K562 (cell line): ENCODE data around the gene MFAP1. TPM values are rescaled to one million over a fixed set of nuclear protein-coding genes. Genes with fewer than 3 reads are reported as not detected.
A peak's percentile ranks its signal among the peaks of the same experiment; 100 is the strongest.

ENCODE experiments used
- AFF4 ChIP-seq: sonication (generic); formaldehyde crosslinking; IDR thresholded peaks from 2 replicates; pipeline ENCODE4 v1.8.0; 2023; ENCODE audit warnings: mild to moderate bottlenecking, missing genetic modification reagents
- CBX1 ChIP-seq: sonication (generic); IDR thresholded peaks from 2 replicates; pipeline ENCODE4 v1.6.1; 2016; ENCODE audit warnings: antibody characterized with exemption, low read depth, mild to moderate bottlenecking
- E2F8 ChIP-seq: fragments of 450-650 bp; IDR thresholded peaks from 2 replicates; pipeline ENCODE4 v1.7.1; 2018; ENCODE audit warnings: mild to moderate bottlenecking, low read depth; ENCODE audit not compliant: partially characterized antibody
- FOXM1 ChIP-seq, 2 experiments: fragments of 450-650 bp in 1 of 2; sonication (generic) in 1 of 2; formaldehyde crosslinking in 1 of 2; IDR thresholded peaks; 2 replicates each; pipeline versions ENCODE4 v1.6.1 to v1.9.0; 2017 to 2022; ENCODE audit warnings: low read depth in 2 of 2, mild to moderate bottlenecking in 2 of 2, missing genetic modification reagents in 1 of 2, moderate library complexity in 1 of 2
- HMBOX1 ChIP-seq: sonication (generic); IDR thresholded peaks from 2 replicates; pipeline ENCODE4 v1.6.1; 2016
- HMGXB4 ChIP-seq: sonication (generic); formaldehyde crosslinking; IDR thresholded peaks from 2 replicates; pipeline ENCODE4 v1.8.1; 2023; ENCODE audit warnings: mild to moderate bottlenecking, missing genetic modification reagents
- MLX ChIP-seq, 2 experiments: fragments of 450-650 bp in 1 of 2; sonication (generic) in 1 of 2; formaldehyde crosslinking; conservative IDR thresholded peaks; 2 replicates each; pipeline versions ENCODE4 v1.4.0 to v1.8.1; 2020 to 2022; ENCODE audit warnings: mild to moderate bottlenecking in 1 of 2, missing genetic modification reagents in 1 of 2
- NELFE ChIP-seq: IDR thresholded peaks from 2 replicates; pipeline ENCODE4 v1.6.1; 2011; ENCODE audit warnings: mild to moderate bottlenecking; ENCODE audit not compliant: insufficient read depth, insufficient read length
- PTBP1 ChIP-seq: fragments of 200-400 bp; formaldehyde crosslinking; IDR thresholded peaks from 2 replicates; pipeline ENCODE4 v1.6.1; 2017; ENCODE audit warnings: low read depth, low read length
- TBL1XR1 ChIP-seq, 2 experiments: IDR thresholded peaks; 2 replicates each; pipeline ENCODE4 v1.6.1; 2012; ENCODE audit warnings: improper control_type of control experiment in 2 of 2, low read length in 2 of 2, mild to moderate bottlenecking in 1 of 2
- USF2 ChIP-seq: sonication (generic); formaldehyde crosslinking; IDR thresholded peaks from 2 replicates; pipeline ENCODE4 v1.5.0; 2020; ENCODE audit warnings: missing genetic modification reagents
- ZFP30 ChIP-seq: fragments of 250-450 bp; sonication (Bioruptor Pico); IDR thresholded peaks from 2 replicates; pipeline ENCODE4 v1.8.0; 2022; ENCODE audit warnings: moderate library complexity, mild to moderate bottlenecking, inconsistent platforms, borderline replicate concordance
- ZNF12 ChIP-seq: sonication (generic); formaldehyde crosslinking; IDR thresholded peaks from 2 replicates; pipeline ENCODE4 v1.4.0; 2020; ENCODE audit warnings: mild to moderate bottlenecking, missing genetic modification reagents
- ZNF583 ChIP-seq: fragments of 250-450 bp; sonication (Bioruptor Pico); IDR thresholded peaks from 2 replicates; pipeline ENCODE4 v1.4.0; 2020
- ZNF830 ChIP-seq: fragments of 250-450 bp; sonication (Bioruptor Pico); IDR thresholded peaks from 2 replicates; pipeline ENCODE4 v1.5.0; 2021; ENCODE audit warnings: mild to moderate bottlenecking
- polyA plus RNA-seq, 8 experiments: library from polyadenylated mRNA; depleted of rRNA in 4 of 8; stranded (reverse) in 5 of 8; unstranded in 3 of 8; fragments of >200 nt; fragmentation: Nextera tagmentation in 2 of 8; fragmentation: Illumina TruSeq in 1 of 8; extraction: Ambion mirVana in 2 of 8; extraction: Trizol in 1 of 8; gene quantifications; 2 replicates each; pipeline versions ENCODE4 v1.2.1 to v1.2.3, GENCODE V29; 2011 to 2014; ENCODE audit warnings: inconsistent platforms in 1 of 8, missing spikeins in 1 of 8
- total RNA-seq, 7 experiments: library from RNA; depleted of rRNA in 6 of 7; stranded (reverse); fragments of >200 nt in 6 of 7; fragmentation: Illumina TruSeq in 2 of 7; extraction: Trizol in 2 of 7; gene quantifications; 2 replicates each; pipeline versions ENCODE4 v1.2.1 to v1.2.3, GENCODE V29; 2011 to 2021; ENCODE audit warnings: low replicate concordance in 1 of 7

MFAP1 gene
- total and polyA plus RNA-seq, 9 of the 15 experiments (the other 6 are each of a cell fraction or from before 2014, with no cell fraction given), result 34.9 to 64.1 (median 48.2) TPM

GRCh38 chr15:43791993-43792760, 32.3 kb downstream of the MFAP1 start, which contains the start of gene SERF2 (continued):
- no peak for TF ChIP-seq MLX (CRISPR knock-in tag; conservative IDR thresholded peaks at IDR 0.05)
- peak; percentile 45 for TF ChIP-seq CBX1
- 0 out of 2 replicates have a peak, but pooled peaks have one; percentile 34 for TF ChIP-seq PTBP1
- TF ChIP-seq HMBOX1, result no peak
- TF ChIP-seq ZNF12, result no peak
- no peak for TF ChIP-seq ZNF583 (CRISPR knock-in tag)
- no peak for TF ChIP-seq NELFE
- peak; percentile 64; the same call in 1 of the 2 replicates for TF ChIP-seq AFF4 (CRISPR knock-in tag)
- TF ChIP-seq FOXM1 (IDR thresholded peaks at IDR 0.05; ENCODE audit: low read depth), result no peak
- TF ChIP-seq FOXM1 (CRISPR knock-in tag; IDR thresholded peaks at IDR 0.05; ENCODE audit: low read depth), result 0 out of 2 replicates have a peak, but pooled peaks have one; percentile 22
- peak; percentile 20 for TF ChIP-seq E2F8
- TF ChIP-seq ZFP30 (CRISPR knock-in tag), result no peak
- TF ChIP-seq HMGXB4 (CRISPR knock-in tag), result no peak; the same call in 1 of the 2 replicates
- no peak for TF ChIP-seq TBL1XR1 (IDR thresholded peaks at IDR 0.05; ENCODE audit: low read length in 2 of 2)
- TF ChIP-seq ZNF830 (CRISPR knock-in tag), result no peak
- peak; percentile 97 for TF ChIP-seq USF2 (CRISPR knock-in tag)
